Effector CD8-positive, alpha-beta T cell (primary cell): ENCODE data around the gene PICK1.
"Not testable (repeated sequence)": the region's sequence is repeated elsewhere in the genome, so short reads cannot be mapped to it uniquely, and the experiment has no call there.

Source experiments
- DNase-seq: peaks from one replicate; lab custom pipeline; 2025; lab: John Stamatoyannopoulos, UW

PICK1 gene

GRCh38 chr22:38075105-38075825 is 18.1 kb downstream of the PICK1 start:
- no peak for DNase-seq

GRCh38 chr22:38075961-38076360 is 18.8 kb downstream of the PICK1 start:
- no peak for DNase-seq

GRCh38 chr22:38077096-38077495 is 19.9 kb downstream of the PICK1 start:
- DNase-seq, result no peak

GRCh38 chr22:38077595-38077994 is 20.4 kb downstream of the PICK1 start:
- no peak for DNase-seq

- no peak for DNase-seq
Observed at GRCh38 chr22:38078046-38078840, 21.0 kb downstream of the PICK1 start.

- not testable (repeated sequence) for DNase-seq
Observed at GRCh38 chr22:38079208-38079607, 22.0 kb downstream of the PICK1 start.

- no peak for DNase-seq
Observed at GRCh38 chr22:38079804-38080203, 22.6 kb downstream of the PICK1 start.

- no peak for DNase-seq
Observed at GRCh38 chr22:38080474-38080849, 23.3 kb downstream of the PICK1 start.

- no peak for DNase-seq
Observed at GRCh38 chr22:38080850-38081635, 23.8 kb downstream of the PICK1 start.

GRCh38 chr22:38081636-38081940 is 24.4 kb downstream of the PICK1 start:
- no peak for DNase-seq

- no peak for DNase-seq
Observed at GRCh38 chr22:38081941-38082828, 25.0 kb downstream of the PICK1 start.

- no peak for DNase-seq
Observed at GRCh38 chr22:38082986-38083710, 25.9 kb downstream of the PICK1 start.

- no peak for DNase-seq
Observed at GRCh38 chr22:38083931-38084631, 26.9 kb downstream of the PICK1 start, which contains the start of gene SLC16A8. TSS of gene SLC16A8 (minus strand) at chr22:38084184. CDS start at chr22:38082873, 1,311 bp downstream.

- DNase-seq, result no peak
Observed at GRCh38 chr22:38085056-38085455, 27.9 kb downstream of the PICK1 start.

- no peak for DNase-seq
Observed at GRCh38 chr22:38085501-38085900, 28.3 kb downstream of the PICK1 start.

GRCh38 chr22:38086001-38086845 is 29.0 kb downstream of the PICK1 start:
- DNase-seq, result no peak

GRCh38 chr22:38086942-38087341 is 29.7 kb downstream of the PICK1 start:
- DNase-seq, result no peak

GRCh38 chr22:38087855-38088254 is 30.7 kb downstream of the PICK1 start:
- no peak for DNase-seq
